IPS DF 19.7 (cell line): ENCODE results near the gene PALLD.

Experiments used
- DNase-seq: peaks from one replicate; pipeline ENCODE4 v3.0.0-alpha.2; 2013; ENCODE audit warnings: low read depth, low spot score

PALLD gene

DNA sequence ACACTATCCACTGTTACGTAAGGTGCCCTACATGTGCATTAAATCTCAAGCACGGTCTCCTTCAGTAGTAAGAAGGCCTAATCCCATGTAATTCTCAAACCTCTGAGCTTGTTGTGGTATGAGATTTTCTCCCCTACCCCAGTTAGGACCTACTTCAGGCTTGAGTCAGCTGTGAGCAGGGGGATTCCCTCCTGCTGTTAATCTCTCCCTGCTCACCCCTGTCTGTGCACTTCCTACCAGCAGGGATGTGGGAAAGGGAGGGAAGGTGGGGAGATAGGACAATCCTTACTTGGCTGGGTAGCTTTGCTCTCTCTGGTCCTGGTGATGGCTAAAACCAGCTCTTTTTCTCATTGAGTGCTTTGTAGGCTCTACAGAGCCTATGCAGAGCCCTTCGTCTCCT is 60.8 kb downstream of the PALLD start:
- no peak for DNase-seq

DNA sequence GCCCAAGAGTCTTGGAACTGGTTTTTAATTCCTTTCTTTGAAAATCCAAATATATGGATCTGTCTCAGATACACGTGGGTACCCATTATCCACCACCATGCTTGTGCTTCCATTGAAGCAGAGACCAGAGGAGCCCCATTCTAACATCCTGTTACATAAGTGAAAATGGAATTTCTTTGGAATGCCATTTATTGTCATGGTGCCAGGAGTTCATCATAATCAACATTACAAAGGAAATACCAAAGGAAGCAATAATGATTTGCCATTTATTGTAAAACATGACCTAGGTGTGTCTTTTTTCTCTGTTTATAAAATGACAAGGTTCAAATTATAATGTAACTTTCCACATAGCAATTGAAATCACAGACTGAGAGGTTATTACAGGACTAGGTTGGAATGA is 61.7 kb downstream of the PALLD start:
- DNase-seq = no peak

DNA sequence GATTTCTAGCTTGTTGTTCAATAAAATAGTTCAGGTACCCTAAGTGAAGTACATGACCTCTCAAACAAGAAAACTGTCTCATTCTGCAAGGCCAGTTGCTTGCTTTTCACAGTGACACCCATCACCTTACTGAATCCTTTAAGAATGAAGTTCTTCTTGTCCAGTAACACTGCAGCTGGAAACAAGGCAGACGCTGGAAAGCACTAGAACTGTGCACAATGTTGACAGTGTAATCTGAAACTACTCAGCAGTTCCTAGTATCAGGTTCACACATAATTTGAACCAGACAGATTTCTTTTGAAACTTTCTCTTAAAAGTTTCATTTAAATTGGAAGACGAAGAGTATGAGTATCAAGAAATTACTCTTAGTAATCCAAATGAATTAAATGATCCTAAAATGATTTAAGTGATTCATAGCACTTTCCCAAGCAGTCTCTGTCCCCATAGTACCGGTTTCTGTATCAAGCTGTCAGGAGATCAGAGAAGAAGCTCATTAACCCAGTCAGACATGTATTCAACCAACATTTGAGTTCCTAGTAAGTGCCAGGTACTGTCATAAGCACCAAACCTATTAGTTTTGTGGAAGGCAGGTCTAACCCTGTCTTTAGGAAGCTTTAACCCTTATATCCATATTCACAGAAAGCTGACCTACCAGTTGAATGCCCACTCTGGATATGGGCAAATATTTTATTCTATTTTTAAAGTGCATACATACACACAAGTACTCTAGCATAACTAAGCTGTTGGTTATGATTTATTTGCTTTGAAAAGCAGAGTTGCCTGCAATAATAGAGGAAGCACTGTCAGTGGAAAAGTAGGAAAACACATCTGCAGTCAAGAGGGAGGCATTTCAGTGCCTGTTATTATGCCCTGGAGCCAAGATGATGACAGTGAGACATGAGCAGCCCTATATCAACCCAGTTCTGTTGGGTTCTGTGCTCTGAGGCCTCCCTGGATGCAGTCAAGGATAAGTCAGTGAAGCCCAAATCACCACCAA is 63.6 kb downstream of the PALLD start:
- DNase-seq = no peak

DNA sequence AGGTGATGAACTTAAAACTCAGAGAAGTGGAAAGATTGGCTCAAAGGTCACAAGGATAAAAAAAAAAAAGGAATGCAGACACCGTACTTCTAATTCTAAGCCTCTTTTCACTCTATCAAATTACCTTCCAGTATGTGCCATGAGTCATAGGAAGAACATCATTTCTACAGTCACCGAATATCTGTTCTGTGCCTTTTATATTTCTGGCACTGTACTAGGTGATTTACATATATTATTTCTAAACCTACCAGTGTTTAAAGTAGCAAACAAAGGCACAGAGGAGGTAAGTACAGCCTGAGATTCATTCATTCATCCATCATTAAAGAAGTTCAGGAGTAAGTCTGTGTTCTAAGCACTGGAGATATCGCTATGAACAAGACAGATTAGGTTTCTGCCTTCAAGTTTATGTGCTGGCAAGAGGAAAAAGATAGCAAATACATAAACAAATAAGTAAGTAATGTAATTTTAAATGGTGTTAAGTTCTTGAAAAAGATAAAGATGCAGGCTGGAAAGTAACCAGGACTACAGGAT is 65.3 kb downstream of the PALLD start:
- DNase-seq = no peak

DNA sequence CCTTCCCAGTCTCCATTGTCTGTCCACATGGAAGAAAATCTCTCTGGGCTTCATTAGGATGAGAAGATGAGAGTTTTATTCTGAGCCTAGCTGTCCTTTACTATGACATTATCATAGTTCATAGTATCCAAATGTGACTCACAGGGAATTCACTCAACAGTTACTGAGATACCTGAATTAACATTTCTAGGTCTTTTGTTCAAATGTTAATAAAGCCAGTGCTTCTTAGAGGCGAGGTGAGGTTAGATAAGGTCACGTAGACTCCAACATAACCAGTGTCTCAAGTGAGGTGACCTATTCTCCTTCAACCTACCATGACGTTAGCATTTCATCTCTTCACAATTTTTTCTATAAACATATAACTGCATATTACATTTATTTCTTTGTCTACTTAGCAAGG is 67.2 kb downstream of the PALLD start:
- DNase-seq = no peak

DNA sequence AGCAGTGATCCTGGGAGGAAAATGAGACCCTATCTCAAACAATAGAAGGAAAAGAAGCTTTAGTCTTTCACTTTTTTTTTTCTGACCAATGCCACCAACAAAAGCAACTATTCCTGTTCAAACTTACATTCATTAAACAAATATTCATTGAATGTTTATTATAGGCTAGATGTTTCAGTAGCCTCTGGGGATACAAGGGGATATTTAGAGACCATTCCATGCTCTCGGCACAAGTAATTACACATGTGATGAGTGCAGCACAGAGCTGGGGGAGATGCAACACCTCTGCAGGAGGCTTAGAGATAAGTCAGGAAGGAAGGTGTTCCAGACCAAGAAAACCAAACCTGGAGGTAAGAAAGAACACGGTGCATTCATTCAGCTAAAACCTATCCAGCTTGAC is 68.3 kb downstream of the PALLD start:
- DNase-seq = no peak

DNA sequence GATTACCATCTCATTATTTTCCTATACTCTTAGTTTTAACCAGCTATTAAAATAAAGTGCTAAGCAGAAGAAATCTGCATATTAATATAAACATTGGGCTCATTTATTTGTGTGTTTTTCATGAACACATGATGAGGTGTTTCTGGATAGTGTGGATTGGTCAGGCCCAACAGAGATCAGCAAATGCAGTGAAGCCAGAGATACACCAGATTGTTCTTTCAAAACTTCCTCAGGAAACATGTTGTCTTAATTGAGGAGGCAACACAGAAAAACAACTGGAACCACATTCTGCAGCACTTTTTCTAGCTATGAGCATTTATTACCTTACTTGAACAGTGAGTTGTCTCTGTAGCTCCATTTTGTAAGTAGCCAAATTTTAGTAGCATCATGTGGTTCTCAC is 69.9 kb downstream of the PALLD start:
- DNase-seq = no peak

DNA sequence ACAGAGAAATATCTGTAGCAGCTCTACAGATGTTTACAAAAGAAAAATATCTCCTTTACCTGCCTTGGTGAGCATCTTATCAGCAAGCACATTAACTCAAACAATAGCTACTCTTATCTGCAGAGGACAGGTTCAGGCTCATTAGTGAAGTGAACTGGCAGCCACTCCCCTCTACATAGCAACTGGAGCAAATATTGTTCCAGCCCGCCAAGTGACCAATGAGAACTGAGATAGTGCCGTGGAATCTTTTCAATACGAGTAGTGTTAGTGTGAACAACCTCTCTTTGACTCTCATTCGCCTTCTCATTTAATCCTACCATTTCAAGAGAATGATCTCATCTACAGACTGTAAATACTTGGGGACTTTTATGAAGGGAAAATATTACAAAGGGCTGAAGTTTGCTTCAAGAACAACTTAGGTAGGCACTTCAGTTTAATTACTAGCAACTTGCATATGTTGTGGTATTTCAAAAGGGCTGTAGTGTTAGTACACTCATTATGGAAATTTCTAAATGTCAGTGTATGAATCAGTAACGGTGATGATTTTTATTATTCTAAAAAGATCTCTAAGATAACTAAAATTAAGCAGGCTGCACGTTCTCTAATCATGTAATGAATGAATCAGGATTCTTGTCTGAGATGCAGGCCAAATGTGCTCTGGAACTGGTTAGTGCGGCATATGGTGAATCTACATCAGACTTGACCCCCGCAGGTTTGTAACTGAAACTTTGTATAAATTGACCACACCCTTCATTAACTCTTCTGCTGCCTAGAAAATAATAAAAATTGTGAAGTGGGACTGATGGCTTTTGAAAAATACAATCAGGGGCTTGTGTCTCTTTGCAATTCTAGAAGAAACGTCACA is 72.4 kb downstream of the PALLD start:
- DNase-seq = no peak

DNA sequence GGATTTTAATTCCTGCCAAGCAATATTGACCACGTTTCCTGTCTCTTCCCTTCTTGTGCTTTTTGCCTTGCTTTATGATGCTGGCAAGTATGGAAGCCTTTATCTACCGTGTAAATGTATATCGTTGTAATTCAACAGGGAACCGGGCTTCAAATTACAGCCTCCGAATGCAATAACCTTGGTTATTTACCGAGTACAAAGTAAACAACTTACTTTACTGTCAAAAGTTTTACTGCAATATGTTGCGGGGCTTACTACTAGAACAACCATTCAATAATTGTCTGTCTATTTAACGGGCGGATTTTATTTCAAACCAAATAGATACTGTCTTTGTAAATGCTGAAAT is 73.1 kb downstream of the PALLD start:
- DNase-seq = no peak

DNA sequence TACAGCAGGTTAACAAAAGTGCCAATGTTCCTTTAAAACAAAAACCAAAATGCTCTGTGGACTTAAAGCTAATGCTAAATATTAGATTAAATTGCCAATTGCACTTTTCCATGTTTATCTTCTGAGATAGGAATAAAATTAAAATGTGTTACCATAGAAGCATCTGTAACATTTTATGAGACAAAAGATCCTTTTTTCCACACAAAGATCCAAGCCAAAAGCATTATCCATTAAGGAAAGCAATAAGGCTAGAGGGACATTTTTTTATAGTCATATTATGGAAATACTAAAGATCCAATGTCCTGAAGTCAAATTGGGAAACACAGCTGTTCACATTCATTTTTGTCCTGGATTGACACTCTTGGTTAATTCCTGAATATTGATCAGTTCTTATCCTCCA is 73.6 kb downstream of the PALLD start:
- DNase-seq = no peak

DNA sequence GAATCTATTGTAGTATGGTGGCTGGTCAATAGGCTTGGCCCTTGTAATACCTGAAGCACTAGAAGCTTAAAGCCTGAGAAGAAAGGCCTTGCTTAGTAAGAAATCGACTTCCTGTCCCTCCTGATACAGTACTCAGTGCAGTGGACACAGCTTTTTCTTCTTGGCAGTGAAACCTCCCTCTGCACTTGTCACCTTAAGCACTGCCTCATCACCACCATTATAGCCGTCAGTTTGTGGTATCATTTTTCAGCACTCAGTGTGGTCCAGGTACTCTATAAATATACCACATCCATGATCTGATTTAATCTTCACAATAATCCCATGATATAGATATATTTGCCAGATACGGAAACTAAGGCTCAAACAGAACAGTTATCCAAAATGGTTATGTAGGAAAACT is 75.2 kb downstream of the PALLD start:
- DNase-seq = no peak

DNA sequence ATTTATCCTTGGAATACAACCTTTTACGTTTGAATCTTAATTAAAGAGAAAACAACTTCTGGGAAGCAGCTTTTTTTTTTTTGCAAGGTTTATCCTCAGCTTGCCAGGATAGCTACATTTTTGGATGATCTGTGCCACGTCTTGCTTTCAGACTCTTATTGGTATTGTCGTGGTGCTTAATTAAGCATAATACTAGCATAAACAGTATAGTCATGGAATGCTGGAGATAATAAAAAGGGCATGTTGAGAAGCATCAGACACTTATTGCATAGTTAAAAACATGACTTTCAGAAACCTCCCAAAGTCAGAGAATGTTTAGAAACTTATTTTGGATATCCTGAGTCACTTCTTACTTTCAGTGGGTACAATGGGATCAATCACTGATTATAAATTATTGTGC is 77.0 kb downstream of the PALLD start:
- DNase-seq = no peak

DNA sequence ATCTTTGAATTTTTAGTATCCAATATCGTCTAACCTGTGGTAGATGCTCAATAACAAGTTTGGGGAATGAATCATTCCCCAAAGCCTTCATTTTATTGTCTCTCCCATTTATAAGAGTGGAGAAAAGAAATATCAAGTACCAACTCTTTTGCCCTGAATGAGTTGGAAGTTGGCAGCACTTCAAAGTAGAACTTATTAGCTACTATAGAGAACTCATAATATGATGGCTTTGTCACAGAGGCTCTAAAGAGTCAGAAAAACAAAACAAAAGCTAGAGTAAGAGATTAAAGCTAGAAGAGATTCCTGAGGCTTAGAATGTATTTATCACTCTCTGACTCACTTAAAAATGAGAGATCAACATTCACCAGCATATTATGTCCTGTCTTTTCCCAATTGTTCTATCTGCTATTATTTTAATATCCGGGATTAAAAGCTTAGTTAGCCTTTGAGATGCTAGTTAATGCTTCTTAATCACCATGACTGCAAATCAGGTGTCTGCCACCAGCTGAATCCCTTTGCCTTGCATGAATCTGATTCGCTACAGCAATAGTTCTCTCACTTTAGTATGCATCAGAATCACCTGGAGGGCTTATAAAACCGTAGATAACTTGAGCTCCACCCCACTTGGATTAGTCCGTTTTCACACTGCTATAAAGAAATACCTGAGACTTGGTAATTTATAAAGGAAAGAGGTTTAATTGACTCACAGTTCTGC is 77.9 kb downstream of the PALLD start:
- DNase-seq = no peak

DNA sequence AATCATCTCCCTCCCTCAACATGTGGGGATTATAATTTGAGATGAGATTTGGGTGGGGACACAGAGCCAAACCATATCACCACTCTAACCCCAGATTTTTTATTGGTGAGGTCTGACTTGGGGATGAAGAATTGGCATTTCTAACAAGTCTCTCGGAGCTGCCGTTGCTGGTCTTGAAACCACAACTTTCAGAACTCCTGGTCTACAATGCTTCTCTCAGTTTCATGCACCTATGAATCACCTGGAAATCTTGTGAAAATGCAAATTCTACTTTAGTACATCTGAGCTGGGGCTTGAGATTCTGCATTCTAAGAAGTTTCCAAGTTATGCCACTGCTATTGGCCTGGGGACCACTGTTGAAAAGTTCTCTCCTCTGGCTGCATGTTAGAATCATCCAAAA is 78.6 kb downstream of the PALLD start:
- DNase-seq = no peak

DNA sequence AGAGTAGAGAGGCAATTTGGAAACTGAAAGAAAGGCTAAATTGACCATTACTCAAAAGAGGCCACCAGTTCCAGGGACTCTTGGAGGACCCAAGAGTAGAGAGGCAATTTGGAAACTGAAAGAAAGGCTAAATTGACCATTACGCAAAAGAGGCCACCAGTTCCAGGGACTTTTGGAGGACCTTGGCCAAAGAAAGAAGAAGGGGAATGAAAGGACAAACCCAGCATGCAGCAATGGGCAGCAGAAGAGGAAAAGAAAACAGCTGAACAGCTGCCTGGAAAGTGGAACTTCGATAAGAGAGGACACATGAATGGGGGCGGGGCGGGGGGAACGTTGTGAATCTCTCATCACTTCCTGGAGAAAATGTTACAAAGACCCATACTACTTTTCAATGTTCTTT is 80.8 kb downstream of the PALLD start:
- no peak for DNase-seq

DNA sequence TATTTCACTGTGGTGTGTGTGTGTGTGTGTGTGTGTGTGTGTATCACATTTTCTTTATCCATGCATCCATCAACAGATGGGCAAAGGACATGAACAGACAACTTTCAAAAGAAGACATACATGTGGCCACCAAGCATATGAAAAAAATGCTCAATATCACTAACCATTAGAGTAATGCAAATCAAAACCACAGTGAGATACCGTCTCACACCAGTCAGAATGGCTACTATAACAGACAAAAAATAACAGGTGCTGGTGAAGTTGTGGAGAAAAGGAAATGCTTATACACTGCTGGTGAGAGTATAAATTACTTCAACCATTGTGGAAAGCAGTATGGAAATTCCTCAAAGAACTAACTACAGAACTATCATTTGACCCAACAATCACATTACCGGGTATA is 83.4 kb downstream of the PALLD start:
- no peak for DNase-seq

DNA sequence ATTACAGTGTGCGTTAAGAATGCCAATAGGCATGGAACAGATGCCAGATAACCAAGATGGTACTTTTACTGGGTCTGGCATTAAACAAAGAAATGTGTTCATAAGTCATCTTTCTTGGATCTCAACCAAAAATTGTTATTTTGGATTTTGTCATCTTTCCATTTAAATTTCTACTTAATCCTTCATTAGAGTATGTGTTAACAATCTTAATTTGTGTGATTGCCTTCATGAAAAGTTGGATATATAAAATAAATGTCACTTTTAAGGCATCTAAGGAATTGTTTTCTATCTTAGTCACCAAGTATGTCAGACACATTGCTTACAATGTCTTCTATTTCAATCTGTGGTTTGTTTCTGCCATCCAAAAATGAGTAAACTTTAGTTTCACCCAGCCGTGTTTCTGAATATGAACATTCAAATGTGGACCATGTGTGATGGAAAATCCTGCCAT is 87.5 kb downstream of the PALLD start:
- DNase-seq = no peak

DNA sequence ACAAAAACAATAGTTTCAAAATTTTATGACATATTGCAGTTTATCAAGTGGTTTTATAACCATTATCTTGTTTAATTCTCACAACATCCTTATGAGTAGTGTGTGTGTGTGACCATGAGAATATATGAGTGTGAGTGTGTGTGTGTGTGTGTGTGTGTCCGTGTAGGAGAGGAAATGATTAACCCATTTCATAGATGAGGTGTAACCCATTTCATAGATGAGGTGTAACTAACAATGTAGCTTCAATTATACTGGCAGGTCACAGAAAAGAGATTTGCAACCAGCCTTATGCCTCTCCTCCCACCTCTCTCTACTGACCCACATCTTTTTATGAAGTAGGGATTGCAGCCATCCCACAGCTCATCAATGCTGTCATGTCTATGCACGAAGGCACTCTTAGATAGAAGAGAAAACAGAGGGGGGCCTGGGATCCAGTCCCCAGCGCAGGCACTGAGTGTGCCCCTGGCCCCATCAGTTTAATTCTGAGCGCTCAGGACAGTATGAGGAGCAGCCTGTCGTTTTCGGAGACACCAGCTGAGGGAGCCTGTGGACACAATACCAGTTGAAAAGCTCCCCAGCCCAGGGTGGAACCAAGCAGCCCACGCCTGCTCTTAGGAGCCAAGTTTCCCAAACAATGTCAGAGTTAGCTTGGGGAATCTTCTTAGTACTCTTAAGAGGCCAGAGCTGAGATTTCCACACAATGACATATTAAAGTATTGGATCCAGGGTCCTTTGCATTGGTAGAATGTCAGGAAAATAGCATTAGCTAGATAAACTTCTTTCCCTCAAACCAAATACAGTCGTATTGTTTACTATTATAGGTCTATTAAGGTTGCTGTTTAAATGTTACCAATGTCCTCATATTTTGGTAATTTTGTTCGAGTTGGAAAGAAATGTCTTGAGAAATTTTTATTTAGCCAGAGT is 88.6 kb downstream of the PALLD start:
- peak; percentile 17 for DNase-seq

DNA sequence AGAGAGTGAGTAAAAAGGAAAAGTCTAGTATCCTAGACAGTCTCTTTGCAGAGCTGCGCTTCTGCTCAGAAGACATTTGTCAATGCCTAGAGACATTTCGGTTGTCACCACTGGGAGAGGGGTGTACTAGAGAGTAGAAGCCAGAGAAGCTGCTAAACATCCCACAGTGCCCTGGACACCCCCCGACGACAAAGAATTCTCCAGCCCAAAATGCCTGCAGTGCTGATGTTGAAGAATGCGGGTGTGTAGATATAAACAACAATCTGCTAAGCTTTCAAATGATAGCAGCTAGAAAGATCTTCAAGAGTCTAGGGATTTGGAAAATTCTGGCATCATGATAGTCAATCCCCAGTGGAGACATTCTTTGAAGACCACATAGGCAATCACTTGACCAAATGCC is 90.1 kb downstream of the PALLD start:
- no peak for DNase-seq

DNA sequence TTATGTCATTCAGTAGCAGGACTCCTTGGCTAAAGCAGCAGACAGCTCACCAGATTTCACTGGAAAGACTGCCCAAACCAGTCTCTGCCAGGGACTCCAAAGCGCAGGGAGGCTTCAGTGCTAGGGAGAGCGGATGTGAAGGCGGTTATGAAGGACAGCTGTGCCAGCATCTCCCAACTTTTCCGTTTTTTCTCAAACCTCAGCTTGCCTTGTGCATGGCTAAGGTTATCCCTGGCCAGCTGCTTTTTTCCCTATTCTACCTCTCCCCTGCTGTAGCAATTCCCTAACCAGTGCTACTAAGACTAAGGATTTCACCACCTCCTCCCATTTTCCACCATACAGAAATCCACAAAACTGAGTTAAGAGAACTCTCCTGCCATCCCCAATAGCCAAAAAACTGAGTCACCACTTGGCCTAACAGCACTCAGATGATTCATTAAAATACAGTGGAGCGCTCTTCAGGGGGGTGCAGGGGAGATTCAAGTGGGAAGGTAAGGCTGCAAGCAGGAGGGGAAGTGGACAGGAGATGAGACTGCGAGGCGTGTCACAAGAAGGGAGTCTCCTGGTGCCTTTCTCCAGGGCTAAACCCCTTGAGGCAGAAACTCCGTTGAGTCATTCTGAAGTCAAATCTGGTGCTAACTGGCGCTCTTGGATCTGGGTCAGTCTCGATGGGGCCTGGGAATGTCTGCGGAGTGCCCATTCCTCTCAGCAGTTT is 90.7 kb downstream of the PALLD start:
- no peak for DNase-seq
